ENCODE data around the gene MRPS12.
"Not testable (repeated sequence)": the region's sequence is repeated elsewhere in the genome, so short reads cannot be mapped to it uniquely, and the experiment has no call there.

The MRPS12 gene

GRCh38 chr19:38953677-38954076 is 22.9 kb downstream of the MRPS12 start:
- H3K4me3 ChIP-seq (ENCODE audit: low read depth, low read length) = no peak overlapping the region
- in situ Hi-C loops (cut with HindIII; ENCODE audit: low pct_ligation_motif_present, low sequenced_read_pairs) = no loop called here

GRCh38 chr19:38956264-38956663 is 25.5 kb downstream of the MRPS12 start:
- in situ Hi-C loops (cut with HindIII; ENCODE audit: low pct_ligation_motif_present, low sequenced_read_pairs) = no loop called here
- TF ChIP-seq CTCF (IDR thresholded peaks at IDR 0.05; ENCODE audit: low read depth, low read length, missing control alignments) = no peak
- H3K36me3 ChIP-seq (replicated peaks) = no peaks in the 10 kb centered on the region
- no peak overlapping the region for H3K4me3 ChIP-seq (ENCODE audit: low read depth, low read length)
- H3K27ac ChIP-seq = no peak overlapping the region
- DNase-seq = no peak
- no peaks in the 10 kb centered on the region for H3K27me3 ChIP-seq (replicated peaks)

More at GRCh38 chr19:38953677-38954076, 22.9 kb downstream of the MRPS12 start:
- H3K27me3 ChIP-seq (replicated peaks) = no peaks in the 10 kb centered on the region
- no peaks in the 10 kb centered on the region for H3K36me3 ChIP-seq (replicated peaks)
- TF ChIP-seq CTCF (IDR thresholded peaks at IDR 0.05; ENCODE audit: low read depth, low read length, missing control alignments) = no peak
- no peak for DNase-seq
- no peak overlapping the region for H3K27ac ChIP-seq

DNA sequence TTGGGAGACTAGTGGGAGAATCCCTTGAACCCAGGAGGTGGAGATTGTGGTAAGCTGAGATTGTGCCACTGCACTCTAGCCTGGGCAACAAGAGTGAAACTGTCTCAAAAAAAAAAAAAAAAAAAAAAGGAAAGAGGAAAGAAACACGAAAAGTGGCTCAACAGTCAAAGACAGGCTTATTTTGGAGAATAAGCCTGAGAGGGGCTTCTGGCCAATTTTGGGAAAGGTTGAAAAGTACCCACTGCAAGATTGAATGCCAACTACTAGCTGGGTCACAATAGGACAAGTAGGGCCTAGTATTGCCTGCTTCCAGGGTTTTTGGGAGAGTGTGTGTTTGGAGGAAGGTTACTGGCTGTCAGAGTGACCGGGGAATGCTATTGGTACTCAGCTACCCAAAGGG is 27.6 kb downstream of the MRPS12 start:
- TF ChIP-seq CTCF (IDR thresholded peaks at IDR 0.05; ENCODE audit: low read depth, low read length, missing control alignments) = no peak
- in situ Hi-C loops (cut with HindIII; ENCODE audit: low pct_ligation_motif_present, low sequenced_read_pairs) = no loop called here
- H3K4me3 ChIP-seq (ENCODE audit: low read depth, low read length) = no peak overlapping the region
- no peaks in the 10 kb centered on the region for H3K36me3 ChIP-seq (replicated peaks)
- no peak overlapping the region for H3K27ac ChIP-seq
- no peak for DNase-seq
- no peaks in the 10 kb centered on the region for H3K27me3 ChIP-seq (replicated peaks)

DNA sequence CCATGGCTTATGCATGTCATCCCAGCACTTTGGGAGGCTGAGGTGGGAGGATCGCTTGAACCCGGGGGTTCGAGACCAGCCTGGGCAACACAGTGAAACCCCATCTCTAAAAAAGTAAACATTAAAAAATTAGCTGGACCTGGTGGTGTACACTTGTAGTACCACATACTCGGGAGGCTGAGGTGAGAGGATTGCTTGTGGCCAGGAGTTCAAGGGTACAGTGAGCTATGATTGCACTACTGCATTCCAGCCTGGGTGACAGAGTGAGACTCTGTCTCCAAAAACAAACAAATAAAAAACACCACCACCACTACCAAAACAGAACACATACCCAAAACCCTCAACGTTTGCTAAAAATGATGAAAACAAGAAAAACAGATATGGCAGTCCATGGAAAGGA is 28.9 kb downstream of the MRPS12 start:
- no peak for DNase-seq
- TF ChIP-seq CTCF (IDR thresholded peaks at IDR 0.05; ENCODE audit: low read depth, low read length, missing control alignments) = no peak
- in situ Hi-C loops (cut with HindIII; ENCODE audit: low pct_ligation_motif_present, low sequenced_read_pairs) = no loop called here
- Histone ChIP-seq H3K4me3 (ENCODE audit: low read depth, low read length) (no peak overlapping the region), H3K27me3 (replicated peaks) (no peaks in the 10 kb centered on the region), H3K27ac (no peak overlapping the region), H3K36me3 (replicated peaks) (no peaks in the 10 kb centered on the region)

GRCh38 chr19:38964738-38965137 is 34.0 kb downstream of the MRPS12 start:
- no peak for TF ChIP-seq CTCF (IDR thresholded peaks at IDR 0.05; ENCODE audit: low read depth, low read length, missing control alignments)
- Histone ChIP-seq H3K27me3 (replicated peaks) (no peaks in the 10 kb centered on the region), H3K4me3 (ENCODE audit: low read depth, low read length) (no peak overlapping the region), H3K36me3 (replicated peaks) (no peaks in the 10 kb centered on the region), H3K27ac (no peak overlapping the region)
- no peak for DNase-seq
- in situ Hi-C loops (cut with HindIII; ENCODE audit: low pct_ligation_motif_present, low sequenced_read_pairs) = no loop called here

GRCh38 chr19:38966149-38966548 is 35.4 kb downstream of the MRPS12 start:
- H3K36me3 ChIP-seq (replicated peaks); H3K27ac ChIP-seq; in situ Hi-C loops (cut with HindIII; ENCODE audit: low pct_ligation_motif_present, low sequenced_read_pairs); H3K27me3 ChIP-seq (replicated peaks); DNase-seq; H3K4me3 ChIP-seq (ENCODE audit: low read depth, low read length): not testable (repeated sequence)
